H1 (cell line): ENCODE data around the gene TTPAL. TPM values are rescaled to one million over a fixed set of nuclear protein-coding genes. Genes with fewer than 3 reads are reported as not detected.

Source experiments
- CTCF ChIA-PET: fragments of 300-600 bp; sonication (Branson Sonifier 250); formaldehyde crosslinking; loops from one replicate; lab custom pipeline; 2021; ENCODE audit not compliant: partially characterized antibody; lab: Charles Lee
- POLR2A ChIA-PET: fragments of 300-600 bp; sonication (Branson Sonifier 250); formaldehyde crosslinking; loops from one replicate; lab custom pipeline; 2021; ENCODE audit warnings: inconsistent platforms; ENCODE audit not compliant: partially characterized antibody; lab: Charles Lee
- DNase-seq, 2 experiments: peaks; one replicate each; pipeline versions ENCODE4 v3.0.0 to v3.0.0-alpha.2; 2010 to 2022; ENCODE audit warnings: low spot score in 2 of 2, low read depth in 1 of 2, mixed read lengths in 1 of 2
- FAIRE-seq: peaks from 2 replicates; lab custom pipeline; 2011; peaks lifted over from hg19 to GRCh38; lab: Jason Lieb, UNC
- H2AFZ ChIP-seq: 2 replicates; pipeline ENCODE4 v1.8.1; 2012; ENCODE audit warnings: low read length, inconsistent platforms
- H2AK5ac ChIP-seq: 2 replicates; pipeline ENCODE4 v1.6.1; 2013; ENCODE audit warnings: low read depth, low read length
- H2BK120ac ChIP-seq: replicated peaks from 2 replicates; pipeline ENCODE3; 2013; ENCODE audit warnings: low read depth, low read length, inconsistent platforms
- H2BK12ac ChIP-seq: 2 replicates; pipeline ENCODE4 v1.6.1; 2013; ENCODE audit warnings: low read depth, low read length
- H2BK15ac ChIP-seq: 2 replicates; pipeline ENCODE4 v1.6.1; 2013; ENCODE audit warnings: low read length
- H2BK20ac ChIP-seq: 2 replicates; pipeline ENCODE4 v1.6.1; 2013; ENCODE audit warnings: low read length
- H2BK5ac ChIP-seq: 2 replicates; pipeline ENCODE4 v1.6.1; 2013; ENCODE audit warnings: low read depth, low read length
- H3K14ac ChIP-seq: 2 replicates; pipeline ENCODE4 v1.6.1; 2013; ENCODE audit warnings: inconsistent platforms; ENCODE audit not compliant: insufficient read length
- H3K18ac ChIP-seq: 2 replicates; pipeline ENCODE4 v1.6.1; 2013; ENCODE audit warnings: low read length; ENCODE audit errors: extremely low read depth
- H3K23ac ChIP-seq: 2 replicates; pipeline ENCODE4 v1.6.1; 2013; ENCODE audit warnings: inconsistent platforms; ENCODE audit not compliant: insufficient read length
- H3K23me2 ChIP-seq: 2 replicates; pipeline ENCODE4 v1.6.1; 2013; ENCODE audit warnings: low read depth, low read length
- H3K27ac ChIP-seq: 2 replicates; pipeline ENCODE4 v1.6.1; 2011; ENCODE audit warnings: low read depth, low read length, inconsistent platforms
- H3K27me3 ChIP-seq, 4 experiments: replicated peaks in 1 of 4; 1 replicate in 1 of 4; 2 replicates in 3 of 4; pipeline versions ENCODE4 v1.6.1 to v1.8.1; 2011 to 2013; ENCODE audit warnings: low read length in 3 of 4, mild to moderate bottlenecking in 3 of 4, inconsistent platforms in 2 of 4, mixed read lengths in 2 of 4, moderate library complexity in 1 of 4; ENCODE audit not compliant: control insufficient read depth in 3 of 4, insufficient read depth in 3 of 4; ENCODE audit errors: extremely low read depth in 1 of 4
- H3K36me3 ChIP-seq, 4 experiments: 2 replicates each; pipeline versions ENCODE4 v1.6.1 to v1.8.1; 2011 to 2013; ENCODE audit warnings: mild to moderate bottlenecking in 4 of 4, low read length in 3 of 4, moderate library complexity in 2 of 4, control low read depth in 1 of 4, inconsistent platforms in 1 of 4; ENCODE audit not compliant: insufficient read depth in 4 of 4, control insufficient read depth in 2 of 4
- H3K4ac ChIP-seq: replicated peaks from 2 replicates; pipeline ENCODE3; 2013; ENCODE audit warnings: low read length, low read depth, mixed read lengths, inconsistent platforms; ENCODE audit not compliant: insufficient read length
- H3K4me1 ChIP-seq, 4 experiments: replicated peaks in 1 of 4; 1 replicate in 1 of 4; 2 replicates in 3 of 4; pipeline versions ENCODE4 v1.6.1 to v1.8.1; 2011 to 2013; ENCODE audit warnings: low read length in 3 of 4, inconsistent platforms in 2 of 4, mixed read lengths in 1 of 4; ENCODE audit not compliant: insufficient read depth in 4 of 4, control insufficient read depth in 3 of 4
- H3K4me2 ChIP-seq, 2 experiments: 2 replicates each; pipeline versions ENCODE4 v1.6.1 to v1.8.1; 2011 to 2013; ENCODE audit warnings: low read depth in 2 of 2, low read length in 2 of 2, control low read depth in 1 of 2, inconsistent platforms in 1 of 2, mild to moderate bottlenecking in 1 of 2; ENCODE audit not compliant: insufficient read depth in 1 of 2
- H3K4me3 ChIP-seq, 4 experiments: fragments of 200-600, 300-600 bp in 1 of 4; sonication (generic), shearing (Covaris generic), sonication (Bioruptor Twin) in 1 of 4; 2 replicates each; pipeline versions ENCODE4 v1.5.1 to v1.8.1; 2011 to 2016; ENCODE audit warnings: low read length in 4 of 4, low read depth in 3 of 4, control low read depth in 2 of 4, inconsistent platforms in 2 of 4, mild to moderate bottlenecking in 2 of 4, mixed read lengths in 1 of 4, moderate library complexity in 1 of 4; ENCODE audit not compliant: insufficient read depth in 2 of 4; ENCODE audit errors: extremely low read depth in 1 of 4
- H3K56ac ChIP-seq: replicated peaks from 2 replicates; pipeline ENCODE3; 2013; ENCODE audit warnings: low read depth, mild to moderate bottlenecking, mixed read lengths, low read length, inconsistent platforms; ENCODE audit not compliant: insufficient read length
- H3K79me1 ChIP-seq: 2 replicates; pipeline ENCODE4 v1.6.1; 2013; ENCODE audit warnings: low read depth, low read length, control low read depth
- H3K79me2 ChIP-seq, 2 experiments: 2 replicates each; pipeline versions ENCODE4 v1.6.1 to v1.8.1; 2012 to 2013; ENCODE audit warnings: low read length in 2 of 2, mild to moderate bottlenecking in 2 of 2, inconsistent platforms in 1 of 2; ENCODE audit not compliant: insufficient read depth in 2 of 2, control insufficient read depth in 1 of 2
- H3K9ac ChIP-seq, 4 experiments: replicated peaks in 1 of 4; 1 replicate in 1 of 4; 2 replicates in 3 of 4; pipeline versions ENCODE4 v1.6.1 to v1.8.1; 2011 to 2013; ENCODE audit warnings: low read depth in 3 of 4, low read length in 3 of 4, control low read depth in 2 of 4, mild to moderate bottlenecking in 2 of 4, moderate library complexity in 2 of 4, inconsistent platforms in 1 of 4; ENCODE audit errors: extremely low read depth in 1 of 4
- H3K9me3 ChIP-seq, 2 experiments: 2 replicates each; pipeline versions ENCODE4 v1.6.1 to v1.8.1; 2012 to 2013; ENCODE audit warnings: mild to moderate bottlenecking in 2 of 2, moderate library complexity in 2 of 2, control low read depth in 1 of 2, inconsistent platforms in 1 of 2, low read depth in 1 of 2, low read length in 1 of 2, mixed read lengths in 1 of 2; ENCODE audit not compliant: insufficient read depth in 2 of 2
- H4K20me1 ChIP-seq, 2 experiments: replicated peaks in 1 of 2; 2 replicates each; pipeline versions ENCODE3 to v1.8.1; 2011 to 2013; ENCODE audit warnings: inconsistent platforms in 2 of 2, low read length in 2 of 2, mild to moderate bottlenecking in 1 of 2; ENCODE audit not compliant: insufficient read depth in 2 of 2, control insufficient read depth in 1 of 2
- H4K5ac ChIP-seq: 2 replicates; pipeline ENCODE4 v1.6.1; 2013; ENCODE audit warnings: low read length, low read depth, mixed read lengths, inconsistent platforms; ENCODE audit not compliant: insufficient read length
- H4K8ac ChIP-seq: 2 replicates; pipeline ENCODE4 v1.8.0; 2013; ENCODE audit warnings: mild to moderate bottlenecking, moderate library complexity, low read length, inconsistent platforms; ENCODE audit not compliant: insufficient read depth; ENCODE audit errors: extremely low read depth
- H4K91ac ChIP-seq: replicated peaks from 2 replicates; pipeline ENCODE3; 2013; ENCODE audit warnings: low read length, mixed read lengths, inconsistent platforms; ENCODE audit not compliant: insufficient read length
- ATF3 ChIP-seq: IDR thresholded peaks from 2 replicates; pipeline ENCODE4 v1.6.1; 2011; ENCODE audit warnings: low read depth, mild to moderate bottlenecking, low read length; ENCODE audit not compliant: insufficient read depth
- BACH1 ChIP-seq: IDR thresholded peaks from 2 replicates; pipeline ENCODE4 v1.6.1; 2012; ENCODE audit warnings: low read length, improper control_type of control experiment
- BCL11A ChIP-seq, 2 experiments: IDR thresholded peaks; one replicate each; pipeline ENCODE4 v1.6.1; 2011; ENCODE audit warnings: low read depth in 2 of 2, low read length in 2 of 2, mild to moderate bottlenecking in 2 of 2
- CREB1 ChIP-seq: IDR thresholded peaks from 2 replicates; pipeline ENCODE4 v1.6.1; 2012; ENCODE audit warnings: inconsistent platforms
- GABPA ChIP-seq: IDR thresholded peaks from 2 replicates; pipeline ENCODE4 v1.6.1; 2011; ENCODE audit warnings: mild to moderate bottlenecking, low read length, moderate library complexity, borderline replicate concordance; ENCODE audit not compliant: insufficient read depth
- KDM4A ChIP-seq: IDR thresholded peaks from one replicate; pipeline ENCODE4 v1.7.1; 2012; ENCODE audit warnings: low read depth, mild to moderate bottlenecking, moderate library complexity, low read length, inconsistent platforms; ENCODE audit not compliant: severe bottlenecking
- SAP30 ChIP-seq: fragments of 300-600 bp; sonication (generic); IDR thresholded peaks from 2 replicates; pipeline ENCODE4 v1.7.1; 2012; ENCODE audit warnings: low read length, moderate library complexity, mild to moderate bottlenecking, inconsistent platforms; ENCODE audit not compliant: insufficient read depth, insufficient replicate concordance
- SIX5 ChIP-seq: IDR thresholded peaks from 2 replicates; pipeline ENCODE4 v1.6.1; 2011; ENCODE audit warnings: mild to moderate bottlenecking, low read depth, low read length
- SP2 ChIP-seq: IDR thresholded peaks from 2 replicates; pipeline ENCODE4 v1.6.1; 2012; ENCODE audit warnings: mild to moderate bottlenecking, low read length, inconsistent platforms
- SP4 ChIP-seq: IDR thresholded peaks from 2 replicates; pipeline ENCODE4 v1.6.1; 2012; ENCODE audit warnings: low read length, inconsistent platforms
- ZNF274 ChIP-seq: IDR thresholded peaks from 2 replicates; pipeline ENCODE4 v1.7.0; 2012; ENCODE audit warnings: low read length, borderline replicate concordance; ENCODE audit errors: extremely low read depth
- WGBS, 2 experiments: shearing (Covaris generic) in 1 of 2; methylation state at CpG; one replicate each; pipeline versions ENCODE4 v1.1.6 to v1.1.7; 2013 to 2015; ENCODE audit warnings: low lambda C conversion rate in 2 of 2, mixed read lengths in 2 of 2, inconsistent platforms in 1 of 2, low coverage in 1 of 2, missing lambda C conversion rate in 1 of 2; ENCODE audit not compliant: insufficient replicate concordance in 2 of 2, insufficient coverage in 1 of 2, insufficient read length in 1 of 2; ENCODE audit errors: extremely low coverage in 1 of 2, missing lambda C conversion rate in 1 of 2; 5-methylcytosine and 5-hydroxymethylcytosine counted together
- polyA plus RNA-seq, 7 experiments: library from polyadenylated mRNA; depleted of rRNA in 3 of 7; stranded (reverse) in 5 of 7; unstranded in 2 of 7; fragments of >200 nt in 5 of 7; fragments of 200-250 nt in 2 of 7; gene quantifications; 1 replicate in 5 of 7; 2 replicates in 1 of 7; 4 replicates in 1 of 7; pipeline versions ENCODE4 v1.2.1 to v1.2.3, GENCODE V29; 2011 to 2013; ENCODE audit warnings: missing spikeins in 2 of 7, mixed read lengths in 2 of 7
- total RNA-seq: library from RNA; stranded (reverse); fragmentation: NEBNext Ultra II Directional; extraction: Animal tissue kit (Norgen Biotek cat#: 25700); gene quantifications from 2 replicates; pipeline ENCODE4 v1.2.1, GENCODE V29; 2021
- TF ChIP-seq, protein P1 (sequence below): IDR thresholded peaks from 2 replicates; pipeline ENCODE4 v1.6.1; 2011; ENCODE audit warnings: low read length, improper control_type of control experiment

TTPAL gene
- total and polyA plus RNA-seq, 2 of the 8 experiments (the other 6 are each of a cell fraction or from before 2014, with no cell fraction given): 2.8 to 14.0 TPM

DNA sequence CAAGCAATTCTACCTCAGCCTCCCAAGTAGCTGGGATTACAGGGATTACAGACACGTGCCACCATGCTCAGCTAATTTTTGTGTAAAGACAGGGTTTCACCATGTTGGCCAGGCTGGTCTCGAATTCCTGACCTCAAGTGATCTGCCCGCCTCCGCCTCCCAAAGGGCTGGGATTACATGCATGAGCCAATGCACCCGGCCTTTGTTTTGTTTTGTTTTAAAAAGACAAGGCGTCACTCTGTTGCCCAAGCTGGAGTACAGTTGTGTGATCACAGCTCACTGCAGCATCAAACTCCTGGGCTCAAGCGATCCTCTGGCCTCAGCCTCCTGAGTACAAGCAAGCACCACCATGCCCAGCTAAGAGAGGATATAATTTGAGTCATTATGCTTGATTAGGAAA, 40.8 kb downstream of the TTPAL start:
- Histone ChIP-seq H2AK5ac (no peak overlapping the region), H3K9ac (no peak overlapping the region), H3K18ac (no peak overlapping the region), H2BK12ac (no peak overlapping the region), H3K4ac (no peak overlapping the region), H3K23ac (no peak overlapping the region), H4K20me1 (peaks cover 0 to 8% of the 10 kb centered on the region in 2 experiments), H2BK20ac (no peak overlapping the region), H3K4me3 (no peak overlapping the region), H3K36me3 (no peaks in the 10 kb centered on the region; a peak in 2 of 8 replicates), H3K56ac (no peak overlapping the region), H3K79me1 (peaks cover 2% of the 10 kb centered on the region), H3K23me2 (peaks cover 6% of the 10 kb centered on the region), H2AFZ (no peak overlapping the region), H2BK120ac (no peak overlapping the region), H4K8ac (no peak overlapping the region), H3K27me3 (no peaks in the 10 kb centered on the region), H3K4me1 (peaks cover 0 to 4% (median 3%) of the 10 kb centered on the region in 4 experiments; a peak in 4 of 7 replicates), H3K4me2 (no peak overlapping the region), H3K9me3 (no peaks in the 10 kb centered on the region), H4K91ac (no peak overlapping the region), H3K79me2 (peaks cover 7 to 48% of the 10 kb centered on the region in 2 experiments), H3K14ac (no peak overlapping the region), H2BK15ac (no peak overlapping the region), H4K5ac (no peak overlapping the region), H2BK5ac (no peak overlapping the region), H3K27ac (no peak overlapping the region)
- CTCF ChIA-PET: interaction anchor here (0.6 kb wide), 1 partner anchor 93 kb away, joined by 3 read pairs; no protein-coding TSS in a partner anchor
- 94% methylated on average over 7 of the region's 7 CpGs; no CpG with 5 or more reads in 1 of the 2 experiments for WGBS, 2 experiments
- FAIRE-seq (no peak), DNase-seq (no peak)
- POLR2A ChIA-PET: interaction anchor here (0.6 kb wide), 1 partner anchor 14 kb away, joined by 3 read pairs; no protein-coding TSS in a partner anchor
- TF ChIP-seq BACH1: no peak
- TF ChIP-seq SP4: no peak
- no peak for TF ChIP-seq BCL11A (IDR thresholded peaks at IDR 0.05; ENCODE audit: low read depth in 2 of 2, low read length in 2 of 2)
- TF ChIP-seq KDM4A: no peak
- no peak for TF ChIP-seq CREB1
- no peak for TF ChIP-seq GABPA
- TF ChIP-seq SAP30: no peak
- no peak for TF ChIP-seq ATF3
- TF ChIP-seq ZNF274: no peak
- TF ChIP-seq SP2: no peak
- TF ChIP-seq, protein P1, sequence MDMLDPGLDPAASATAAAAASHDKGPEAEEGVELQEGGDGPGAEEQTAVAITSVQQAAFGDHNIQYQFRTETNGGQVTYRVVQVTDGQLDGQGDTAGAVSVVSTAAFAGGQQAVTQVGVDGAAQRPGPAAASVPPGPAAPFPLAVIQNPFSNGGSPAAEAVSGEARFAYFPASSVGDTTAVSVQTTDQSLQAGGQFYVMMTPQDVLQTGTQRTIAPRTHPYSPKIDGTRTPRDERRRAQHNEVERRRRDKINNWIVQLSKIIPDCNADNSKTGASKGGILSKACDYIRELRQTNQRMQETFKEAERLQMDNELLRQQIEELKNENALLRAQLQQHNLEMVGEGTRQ: no peak
- TF ChIP-seq SIX5: no peak
